Measurements from ENCODE around the gene HELZ.
"Not testable (repeated sequence)": the region's sequence is repeated elsewhere in the genome, so short reads cannot be mapped to it uniquely, and the experiment has no call there.

Gene HELZ

GRCh38 chr17:67095291-67095690, 149.7 kb downstream of the HELZ start:
- FAIRE-seq; DNase-seq (ENCODE audit: extremely low spot score, insufficient read length, low read depth): not testable (repeated sequence)

GRCh38 chr17:67093348-67093747, 151.6 kb downstream of the HELZ start:
- no peak for DNase-seq (ENCODE audit: extremely low spot score, insufficient read length, low read depth)
- no peak for FAIRE-seq

GRCh38 chr17:67092710-67093109, 152.3 kb downstream of the HELZ start:
- not testable (repeated sequence) for DNase-seq (ENCODE audit: extremely low spot score, insufficient read length, low read depth); FAIRE-seq

- FAIRE-seq (no peak), DNase-seq (ENCODE audit: extremely low spot score, insufficient read length, low read depth) (no peak)
Observed at GRCh38 chr17:67092291-67092690, 152.7 kb downstream of the HELZ start.

- no peak for DNase-seq (ENCODE audit: extremely low spot score, insufficient read length, low read depth)
- FAIRE-seq, result no peak
Observed at GRCh38 chr17:67090341-67090740, 154.7 kb downstream of the HELZ start.

- DNase-seq (ENCODE audit: extremely low spot score, insufficient read length, low read depth) (no peak), FAIRE-seq (no peak)
Observed at GRCh38 chr17:67088639-67089038, 156.4 kb downstream of the HELZ start.

- FAIRE-seq, result no peak
- DNase-seq (ENCODE audit: extremely low spot score, insufficient read length, low read depth), result no peak
Observed at GRCh38 chr17:67085406-67085805, 159.6 kb downstream of the HELZ start.

- DNase-seq (ENCODE audit: extremely low spot score, insufficient read length, low read depth) (peak; percentile 17), FAIRE-seq (peak; percentile 69)
Observed at GRCh38 chr17:67082107-67082506, 162.9 kb downstream of the HELZ start.

- no peak for FAIRE-seq
- no peak for DNase-seq (ENCODE audit: extremely low spot score, insufficient read length, low read depth)
Observed at GRCh38 chr17:67080804-67081203, 164.2 kb downstream of the HELZ start.

- FAIRE-seq (no peak), DNase-seq (ENCODE audit: extremely low spot score, insufficient read length, low read depth) (no peak)
Observed at GRCh38 chr17:67079491-67079890, 165.5 kb downstream of the HELZ start.

- no peak for FAIRE-seq
- DNase-seq (ENCODE audit: extremely low spot score, insufficient read length, low read depth), result no peak
Observed at GRCh38 chr17:67078292-67078691, 166.7 kb downstream of the HELZ start.

GRCh38 chr17:67076290-67076689, 168.7 kb downstream of the HELZ start:
- FAIRE-seq (no peak), DNase-seq (ENCODE audit: extremely low spot score, insufficient read length, low read depth) (no peak)

- no peak for FAIRE-seq
- no peak for DNase-seq (ENCODE audit: extremely low spot score, insufficient read length, low read depth)
Observed at GRCh38 chr17:67074781-67075180, 170.2 kb downstream of the HELZ start.

GRCh38 chr17:67072885-67073284, 172.1 kb downstream of the HELZ start:
- no peak for DNase-seq (ENCODE audit: extremely low spot score, insufficient read length, low read depth)
- FAIRE-seq, result no peak

- DNase-seq (ENCODE audit: extremely low spot score, insufficient read length, low read depth) (no peak), FAIRE-seq (no peak)
Observed at GRCh38 chr17:67071595-67071994, 173.4 kb downstream of the HELZ start.

GRCh38 chr17:67069603-67070136, 175.3 kb downstream of the HELZ start:
- DNase-seq (ENCODE audit: extremely low spot score, insufficient read length, low read depth) (no peak), FAIRE-seq (no peak)

- no peak for DNase-seq (ENCODE audit: extremely low spot score, insufficient read length, low read depth)
- no peak for FAIRE-seq
Observed at GRCh38 chr17:67068999-67069398, 176.0 kb downstream of the HELZ start.

- FAIRE-seq, result no peak
- DNase-seq (ENCODE audit: extremely low spot score, insufficient read length, low read depth), result no peak
Observed at GRCh38 chr17:67067571-67068482, 177.2 kb downstream of the HELZ start.

- DNase-seq (ENCODE audit: extremely low spot score, insufficient read length, low read depth) (no peak), FAIRE-seq (no peak)
Observed at GRCh38 chr17:67066717-67067116, 178.3 kb downstream of the HELZ start.

- no peak for DNase-seq (ENCODE audit: extremely low spot score, insufficient read length, low read depth)
Observed at GRCh38 chr17:67063141-67063540, 181.9 kb downstream of the HELZ start.

GRCh38 chr17:67059372-67059771, 185.6 kb downstream of the HELZ start:
- FAIRE-seq, result no peak

More at GRCh38 chr17:67063141-67063540, 181.9 kb downstream of the HELZ start:
- FAIRE-seq, result no peak

More at GRCh38 chr17:67059372-67059771, 185.6 kb downstream of the HELZ start:
- no peak for DNase-seq (ENCODE audit: extremely low spot score, insufficient read length, low read depth)
